HG02588 (cell line): ENCODE measurements around the gene SV2C.
"Not testable (repeated sequence)": the region's sequence is repeated elsewhere in the genome, so short reads cannot be mapped to it uniquely, and the experiment has no call there.

Experiments
- ATAC-seq: cut with Tn5 transposase; IDR thresholded peaks from one replicate; pipeline ENCODE4 v1.9.1; 2021; ENCODE audit warnings: mild to moderate bottlenecking, moderate library complexity; ENCODE audit not compliant: unreplicated experiment

Gene SV2C

GRCh38 chr5:76292620-76293322 is 209.6 kb downstream of the SV2C start:
- ATAC-seq: peak; percentile 74

- ATAC-seq: no peak
These were observed 211.4 kb downstream of the SV2C start for GRCh38 chr5:76294573-76294972.

GRCh38 chr5:76298852-76299251 is 215.7 kb downstream of the SV2C start:
- no peak for ATAC-seq

- no peak for ATAC-seq
These were observed 216.4 kb downstream of the SV2C start for GRCh38 chr5:76299592-76299991.

DNA sequence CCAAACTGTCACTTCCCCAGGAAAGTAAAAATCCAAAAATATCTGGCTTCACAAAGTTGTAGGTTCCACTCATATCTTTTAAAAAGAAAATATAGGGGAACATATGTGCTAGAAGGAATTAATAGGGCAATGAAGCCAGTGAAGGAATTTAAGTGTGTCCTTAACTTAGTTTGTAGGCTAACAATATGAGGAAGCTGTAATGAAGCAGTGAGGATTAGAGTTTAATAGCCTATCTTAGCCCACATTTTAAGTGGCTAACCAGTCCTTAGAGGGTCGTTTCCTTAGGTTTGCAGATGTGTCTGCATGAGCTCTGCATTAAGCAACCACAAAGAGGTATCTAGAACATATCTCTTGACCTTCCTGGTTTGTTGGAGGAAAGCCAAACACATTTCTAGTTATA is 218.7 kb downstream of the SV2C start:
- not testable (repeated sequence) for ATAC-seq

- ATAC-seq: not testable (repeated sequence)
These were observed 219.5 kb downstream of the SV2C start for GRCh38 chr5:76302661-76303060.

GRCh38 chr5:76303921-76304320 is 220.7 kb downstream of the SV2C start:
- ATAC-seq: no peak

DNA sequence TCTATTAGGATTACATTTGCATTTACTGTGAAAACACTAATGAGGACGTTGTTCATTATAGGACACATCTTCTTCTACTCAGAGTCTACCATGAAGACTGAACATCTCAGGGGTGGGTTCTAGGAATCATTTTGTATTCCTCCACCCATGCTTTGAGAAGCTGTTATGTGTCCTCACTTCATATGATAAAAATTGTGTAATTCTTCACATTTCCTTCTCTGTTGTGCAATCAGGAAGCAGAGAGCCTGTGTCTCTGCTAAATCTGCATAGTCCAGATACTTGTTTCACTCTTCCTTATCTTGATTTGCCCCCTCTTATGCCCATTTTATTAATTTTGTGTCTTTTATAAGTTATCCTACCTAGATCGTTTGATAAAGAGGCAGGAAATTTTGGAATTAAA is 222.1 kb downstream of the SV2C start:
- ATAC-seq: no peak

DNA sequence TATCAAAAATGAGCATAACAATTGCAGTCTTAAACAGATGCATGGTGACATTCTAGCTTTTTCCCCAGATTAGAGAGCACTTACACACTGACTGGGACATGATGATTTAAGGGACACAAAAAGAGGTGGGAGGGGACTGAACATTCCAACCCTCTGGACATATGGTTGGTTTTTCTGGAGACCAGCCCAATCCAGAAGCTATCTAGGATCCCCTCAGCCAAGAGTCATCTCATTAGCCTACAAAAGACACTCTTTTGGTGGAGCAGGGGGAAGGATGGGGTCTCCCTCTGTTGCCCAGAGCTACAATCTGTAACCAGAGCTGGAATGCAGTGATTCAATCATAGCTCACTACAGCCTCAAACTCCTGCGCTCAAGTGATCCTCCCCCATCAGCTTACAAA is 222.6 kb downstream of the SV2C start:
- no peak for ATAC-seq

DNA sequence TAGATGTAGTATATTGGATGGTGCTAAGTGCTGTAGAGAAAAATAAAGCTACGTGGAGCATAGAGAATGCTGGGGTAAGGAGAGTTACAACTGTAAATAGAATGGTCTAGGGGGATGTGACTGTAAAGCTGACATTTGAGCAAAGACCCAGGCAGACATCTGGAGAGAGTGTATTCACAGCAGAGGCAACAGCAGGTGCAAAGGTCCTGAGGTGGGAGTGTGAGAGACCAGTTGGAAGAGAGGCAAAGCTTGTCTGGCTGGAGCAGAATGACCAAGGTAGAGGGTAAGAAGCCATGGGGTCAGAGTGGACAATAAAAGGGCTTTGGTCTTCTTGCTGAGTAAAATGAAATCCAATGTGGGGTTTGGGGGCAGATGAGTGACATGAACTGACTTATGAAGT is 227.0 kb downstream of the SV2C start:
- no peak for ATAC-seq

GRCh38 chr5:76312783-76313182 is 229.6 kb downstream of the SV2C start:
- no peak for ATAC-seq

GRCh38 chr5:76314643-76315042 is 231.5 kb downstream of the SV2C start:
- ATAC-seq: no peak

DNA sequence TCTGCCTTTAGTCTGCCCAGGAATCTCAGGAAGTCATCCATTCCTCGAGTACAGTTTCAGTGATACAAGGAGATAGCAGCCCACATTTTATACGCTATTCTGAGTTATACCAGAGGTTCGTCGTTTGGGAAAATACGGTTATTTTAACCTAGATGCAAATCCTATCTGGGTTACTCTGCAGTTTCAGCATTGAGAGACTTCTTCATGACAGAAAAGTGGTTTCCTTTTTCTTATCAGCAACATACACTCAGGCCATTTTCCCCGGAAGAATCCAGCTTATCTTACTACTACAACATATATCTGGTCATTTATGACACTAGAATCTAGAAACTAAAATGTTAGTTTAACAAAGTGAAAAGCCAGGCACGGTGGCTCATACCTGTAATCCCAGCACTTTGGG is 236.5 kb downstream of the SV2C start:
- no peak for ATAC-seq

- ATAC-seq: not testable (repeated sequence)
These were observed 240.3 kb downstream of the SV2C start for GRCh38 chr5:76323494-76323893.

DNA sequence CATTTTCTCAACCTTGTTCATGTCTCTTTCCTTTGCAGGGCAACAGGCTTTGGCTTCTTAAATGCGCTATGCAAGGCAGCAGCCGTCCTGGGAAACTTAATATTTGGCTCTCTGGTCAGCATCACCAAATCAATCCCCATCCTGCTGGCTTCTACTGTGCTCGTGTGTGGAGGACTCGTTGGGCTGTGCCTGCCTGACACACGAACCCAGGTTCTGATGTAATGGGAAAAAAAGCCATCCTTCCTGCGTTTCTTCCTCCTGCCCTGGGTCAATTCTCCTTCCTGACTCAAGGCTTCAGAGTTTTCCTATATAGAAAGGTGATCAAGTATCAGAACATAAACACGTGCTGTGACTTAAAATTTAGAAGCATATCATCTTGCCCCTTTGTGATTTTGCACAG is 242.1 kb downstream of the SV2C start:
- ATAC-seq: no peak

GRCh38 chr5:76325876-76326491 is 242.8 kb downstream of the SV2C start:
- no peak for ATAC-seq

- no peak for ATAC-seq
These were observed 243.6 kb downstream of the SV2C start for GRCh38 chr5:76326577-76327302.

DNA sequence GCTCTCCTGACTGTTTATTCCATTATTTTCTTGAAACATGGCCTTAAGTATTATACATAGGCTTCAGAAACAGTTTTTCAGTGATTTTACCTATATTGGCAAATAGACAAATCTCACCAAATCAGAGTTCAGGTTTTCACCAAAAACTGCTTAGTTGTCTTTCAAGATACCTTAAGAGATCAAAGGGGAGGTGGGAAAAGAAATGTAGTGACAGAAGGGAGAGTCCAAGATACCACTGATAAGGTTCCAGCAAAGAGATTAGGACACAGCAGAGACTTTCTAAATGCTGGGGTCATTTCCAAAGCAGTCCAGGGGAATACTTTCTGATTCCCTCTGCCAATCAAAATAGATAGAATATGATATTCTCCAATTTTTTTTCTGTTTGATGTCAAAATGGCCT is 246.2 kb downstream of the SV2C start:
- no peak for ATAC-seq

GRCh38 chr5:76331126-76331525 is 247.9 kb downstream of the SV2C start:
- no peak for ATAC-seq

DNA sequence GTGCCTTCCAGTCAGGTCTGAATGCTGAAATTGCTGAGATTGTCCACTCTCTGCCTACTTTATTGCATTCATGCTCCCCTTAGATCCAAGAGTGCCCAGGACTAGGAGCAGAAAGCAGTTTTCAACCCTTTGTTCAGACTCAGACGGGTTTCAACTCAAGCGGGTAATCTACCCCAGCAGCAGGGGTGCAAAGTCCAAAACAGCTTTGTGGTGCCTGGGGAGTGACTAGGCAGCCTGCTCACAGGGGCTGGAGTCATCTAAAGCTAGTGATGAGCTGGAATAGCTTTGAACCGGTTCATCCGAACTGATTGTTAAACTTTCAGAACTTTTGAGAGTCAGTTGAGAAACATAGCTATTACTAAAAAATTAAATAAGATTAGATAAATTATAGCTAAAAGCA is 248.9 kb downstream of the SV2C start:
- ATAC-seq: no peak

DNA sequence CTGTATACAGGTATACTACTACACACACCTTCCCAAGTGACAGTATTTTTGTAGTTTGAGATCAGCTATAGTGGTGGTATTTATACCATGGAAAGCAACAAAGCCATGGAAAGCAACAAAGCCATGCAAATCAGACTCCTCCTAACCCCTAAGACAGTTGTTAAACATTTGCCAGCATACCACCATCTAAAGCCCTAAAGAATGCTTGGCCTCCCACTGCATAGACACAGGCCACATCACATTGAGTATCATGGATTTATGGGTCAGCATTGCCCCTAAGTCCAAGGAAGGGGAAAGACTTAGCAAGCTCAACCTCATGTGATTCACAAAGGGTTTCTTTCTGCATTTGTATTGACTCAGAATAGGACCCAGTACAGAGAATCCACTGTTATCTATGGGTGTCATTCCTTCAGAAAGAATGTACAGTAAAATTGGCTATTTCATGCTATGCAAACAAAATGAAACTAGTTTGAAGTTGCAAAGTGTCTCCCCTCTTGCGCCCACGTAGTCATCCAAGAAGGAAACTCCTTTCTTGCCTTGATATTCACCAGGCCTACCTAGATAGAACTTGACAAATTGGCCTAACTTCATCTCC is 249.5 kb downstream of the SV2C start:
- ATAC-seq: no peak

- no peak for ATAC-seq
These were observed 250.4 kb downstream of the SV2C start for GRCh38 chr5:76333571-76333970.
